Neuronal stem cell (in vitro differentiated cells): Measurements from ENCODE around the gene TMEM154.

ENCODE experiments used
- DNase-seq: peaks from one replicate; pipeline ENCODE4 v3.0.0-alpha.2; 2013; ENCODE audit warnings: low spot score
- H2AFZ ChIP-seq: one replicate; pipeline ENCODE4 v1.6.1; 2013; ENCODE audit warnings: mild to moderate bottlenecking, low read length, inconsistent platforms
- H2AK5ac ChIP-seq: 2 replicates; pipeline ENCODE4 v1.6.1; 2013; ENCODE audit warnings: low read depth, mild to moderate bottlenecking, inconsistent platforms, low read length, moderate library complexity, mixed read lengths
- H2BK120ac ChIP-seq: 2 replicates; pipeline ENCODE4 v1.6.1; 2013; ENCODE audit warnings: low read depth, mild to moderate bottlenecking, inconsistent platforms, low read length, moderate library complexity, mixed read lengths
- H2BK12ac ChIP-seq: one replicate; pipeline ENCODE4 v1.6.1; 2013; ENCODE audit warnings: low read length, inconsistent platforms
- H2BK15ac ChIP-seq: 2 replicates; pipeline ENCODE4 v1.6.1; 2013; ENCODE audit warnings: mild to moderate bottlenecking, low read length, inconsistent platforms, mixed read lengths
- H2BK5ac ChIP-seq: one replicate; pipeline ENCODE4 v1.6.1; 2013; ENCODE audit warnings: inconsistent platforms, mild to moderate bottlenecking, low read length, moderate library complexity
- H3K14ac ChIP-seq: one replicate; pipeline ENCODE4 v1.6.1; 2013; ENCODE audit warnings: low read length, inconsistent platforms
- H3K18ac ChIP-seq: 2 replicates; pipeline ENCODE4 v1.6.1; 2013; ENCODE audit warnings: low read length, inconsistent platforms
- H3K23ac ChIP-seq: 2 replicates; pipeline ENCODE4 v1.6.1; 2013; ENCODE audit warnings: low read depth, mild to moderate bottlenecking, mixed read lengths, low read length, inconsistent platforms; ENCODE audit not compliant: poor library complexity
- H3K27ac ChIP-seq: replicated peaks from 3 replicates; pipeline ENCODE4 v1.5.1; 2013; ENCODE audit warnings: low read length, inconsistent platforms
- H3K27me3 ChIP-seq, 3 experiments: 2 replicates each; pipeline ENCODE4 v1.6.1; 2013; ENCODE audit warnings: low read length in 3 of 3, mild to moderate bottlenecking in 2 of 3, inconsistent platforms in 1 of 3, low read depth in 1 of 3, mixed read lengths in 1 of 3, moderate library complexity in 1 of 3; ENCODE audit not compliant: control insufficient read depth in 3 of 3, insufficient read depth in 3 of 3
- H3K36me3 ChIP-seq, 2 donors: replicated peaks in 1 of 2; 2 replicates each; pipeline ENCODE4 v1.6.1; 2013; ENCODE audit warnings: low read length in 2 of 2; ENCODE audit not compliant: control insufficient read depth in 2 of 2, insufficient read depth in 2 of 2
- H3K4ac ChIP-seq: 2 replicates; pipeline ENCODE4 v1.6.1; 2013; ENCODE audit warnings: inconsistent platforms, mild to moderate bottlenecking, low read length, moderate library complexity
- H3K4me1 ChIP-seq, 2 donors: 1 replicate in 1 of 2; 2 replicates in 1 of 2; pipeline ENCODE4 v1.6.1; 2013; ENCODE audit warnings: low read length in 2 of 2, low read depth in 1 of 2; ENCODE audit not compliant: control insufficient read depth in 2 of 2, insufficient read depth in 1 of 2
- H3K4me2 ChIP-seq: one replicate; pipeline ENCODE4 v1.6.1; 2013; ENCODE audit warnings: mild to moderate bottlenecking, low read length, inconsistent platforms; ENCODE audit not compliant: insufficient read depth, poor library complexity, severe bottlenecking
- H3K4me3 ChIP-seq, 2 donors: 2 replicates each; pipeline ENCODE4 v1.5.1; 2013; ENCODE audit warnings: low read length in 2 of 2, mild to moderate bottlenecking in 2 of 2, inconsistent platforms in 1 of 2, moderate library complexity in 1 of 2
- H3K79me1 ChIP-seq: one replicate; pipeline ENCODE4 v1.6.1; 2013; ENCODE audit warnings: low read depth, mild to moderate bottlenecking, inconsistent platforms, low read length, moderate library complexity
- H3K9ac ChIP-seq: one replicate; pipeline ENCODE4 v1.6.1; 2013; ENCODE audit warnings: mild to moderate bottlenecking, low read depth, low read length, inconsistent platforms; ENCODE audit not compliant: poor library complexity
- H3K9me3 ChIP-seq, 2 donors: replicated peaks in 1 of 2; 2 replicates each; pipeline versions ENCODE3 to v1.6.1; 2013; ENCODE audit warnings: low read length in 2 of 2, mild to moderate bottlenecking in 2 of 2, inconsistent platforms in 1 of 2, low read depth in 1 of 2, mixed read lengths in 1 of 2, moderate library complexity in 1 of 2; ENCODE audit not compliant: control insufficient read depth in 2 of 2, insufficient read depth in 1 of 2
- H4K8ac ChIP-seq: one replicate; pipeline ENCODE4 v1.6.1; 2013; ENCODE audit warnings: low read depth, mild to moderate bottlenecking, inconsistent platforms, low read length, moderate library complexity
- H4K91ac ChIP-seq: one replicate; pipeline ENCODE4 v1.6.1; 2013; ENCODE audit warnings: low read length, low read depth, mild to moderate bottlenecking, inconsistent platforms; ENCODE audit not compliant: poor library complexity
- WGBS, 2 donors: extraction: QIAGEN DNeasy Blood & Tissue Kit; methylation state at CpG; one replicate each; pipeline ENCODE4 v1.1.7; 2013; ENCODE audit warnings: missing lambda C conversion rate in 2 of 2, mixed read lengths in 1 of 2; ENCODE audit not compliant: insufficient read length in 2 of 2, insufficient replicate concordance in 1 of 2; ENCODE audit errors: extremely low coverage in 2 of 2; 5-methylcytosine and 5-hydroxymethylcytosine counted together

The TMEM154 gene

DNA sequence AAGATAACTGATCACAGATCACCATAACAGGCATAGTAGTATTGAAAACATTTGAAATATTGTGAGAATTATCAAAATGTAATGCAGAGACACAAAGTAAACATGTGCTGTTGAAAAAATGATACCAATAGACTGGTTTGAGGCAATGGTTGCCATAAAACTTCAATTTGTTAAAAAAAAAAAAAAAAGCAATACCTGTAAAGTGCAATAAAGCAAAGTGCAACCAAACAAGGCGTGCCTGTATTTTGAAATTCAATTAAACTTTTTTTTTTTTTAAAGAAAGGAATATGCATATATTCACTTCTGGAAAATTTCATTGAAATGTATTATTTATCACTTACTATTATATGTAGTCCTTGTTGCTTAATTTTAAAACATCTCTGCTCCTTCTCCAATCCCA, 27.7 kb downstream of the TMEM154 start:
- H3K9ac ChIP-seq, result no peak overlapping the region
- H3K14ac ChIP-seq, result no peak overlapping the region
- no peak overlapping the region for H2BK5ac ChIP-seq
- DNase-seq, result no peak
- no peaks in the 10 kb centered on the region for H3K79me1 ChIP-seq
- H2AK5ac ChIP-seq, result no peak overlapping the region
- no peak overlapping the region for H3K23ac ChIP-seq
- WGBS, 2 donors, result no CpG with 5 or more reads among the region's 1 CpG
- no peaks in the 10 kb centered on the region for H3K27me3 ChIP-seq
- no peaks in the 10 kb centered on the region for H3K4me1 ChIP-seq
- no peak overlapping the region for H3K27ac ChIP-seq
- no peak overlapping the region for H3K4ac ChIP-seq
- H3K36me3 ChIP-seq, result no peaks in the 10 kb centered on the region
- no peak overlapping the region for H4K8ac ChIP-seq
- H2BK12ac ChIP-seq, result no peak overlapping the region
- no peak overlapping the region for H4K91ac ChIP-seq
- H2BK120ac ChIP-seq, result no peak overlapping the region
- no peak overlapping the region for H2AFZ ChIP-seq
- H3K18ac ChIP-seq, result no peak overlapping the region
- no peak overlapping the region for H3K4me3 ChIP-seq
- H2BK15ac ChIP-seq, result no peak overlapping the region
- H3K9me3 ChIP-seq, result peaks cover under 1 to 6% of the 10 kb centered on the region in 2 donors
- H3K4me2 ChIP-seq, result no peak overlapping the region

DNA sequence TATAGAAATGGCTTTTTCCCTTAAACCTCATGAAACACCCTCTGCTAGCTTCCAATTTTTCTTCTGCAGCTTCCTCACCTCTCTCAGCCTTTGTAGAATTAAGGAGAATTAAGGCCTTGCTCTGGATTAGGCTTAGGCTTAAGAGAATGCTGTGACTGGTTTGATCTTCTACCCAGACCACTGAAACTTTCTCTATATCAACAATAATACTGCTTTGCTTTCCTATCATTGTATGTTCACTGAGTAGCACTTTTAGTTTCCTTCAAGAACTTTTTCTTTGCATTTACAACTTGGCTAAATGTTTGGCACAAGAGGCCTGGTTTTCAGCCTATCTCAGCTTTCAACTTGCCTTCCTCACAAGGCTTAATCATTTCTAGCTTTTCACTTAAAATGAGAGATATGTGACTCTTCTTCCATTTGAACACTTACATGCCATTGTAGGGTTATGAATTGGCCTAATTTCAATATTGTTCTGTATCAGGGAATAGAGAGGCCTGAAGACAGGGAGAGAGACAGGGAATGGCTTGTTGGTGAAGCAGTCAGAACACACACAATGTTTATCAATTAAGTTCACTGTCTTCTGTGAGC, 28.2 kb downstream of the TMEM154 start:
- no peak overlapping the region for H2BK12ac ChIP-seq
- no peak overlapping the region for H2BK120ac ChIP-seq
- no peaks in the 10 kb centered on the region for H3K79me1 ChIP-seq
- no peak overlapping the region for H2AFZ ChIP-seq
- H3K14ac ChIP-seq, result no peak overlapping the region
- no peak overlapping the region for H3K4me3 ChIP-seq
- no peak overlapping the region for H4K91ac ChIP-seq
- no peak overlapping the region for H3K27ac ChIP-seq
- H4K8ac ChIP-seq, result no peak overlapping the region
- H3K23ac ChIP-seq, result no peak overlapping the region
- peaks cover 0 to 6% of the 10 kb centered on the region in 2 donors for H3K9me3 ChIP-seq
- no peak overlapping the region for H3K18ac ChIP-seq
- no peak overlapping the region for H3K4ac ChIP-seq
- H2BK5ac ChIP-seq, result no peak overlapping the region
- no peak for DNase-seq
- H2BK15ac ChIP-seq, result no peak overlapping the region
- H3K9ac ChIP-seq, result no peak overlapping the region
- no peak overlapping the region for H2AK5ac ChIP-seq
- H3K27me3 ChIP-seq, result no peaks in the 10 kb centered on the region
- H3K36me3 ChIP-seq, result no peaks in the 10 kb centered on the region
- H3K4me1 ChIP-seq, result peaks cover 2 to 3% of the 10 kb centered on the region in 2 donors
- no peak overlapping the region for H3K4me2 ChIP-seq

- no peak overlapping the region for H3K27ac ChIP-seq
- no peak overlapping the region for H4K8ac ChIP-seq
- no peaks in the 10 kb centered on the region for H3K79me1 ChIP-seq
- H2AFZ ChIP-seq, result peak overlapping the region; percentile 74
- no peak overlapping the region for H3K4me2 ChIP-seq
- no peak overlapping the region for H2BK120ac ChIP-seq
- DNase-seq, result no peak
- no peak overlapping the region for H2BK5ac ChIP-seq
- H3K9ac ChIP-seq, result no peak overlapping the region
- H3K27me3 ChIP-seq, result no peaks in the 10 kb centered on the region
- no peak overlapping the region for H2BK15ac ChIP-seq
- H4K91ac ChIP-seq, result no peak overlapping the region
- H3K4ac ChIP-seq, result no peak overlapping the region
- no peak overlapping the region for H3K4me3 ChIP-seq
- no peaks in the 10 kb centered on the region for H3K9me3 ChIP-seq
- no peak overlapping the region for H3K14ac ChIP-seq
- peaks cover 8 to 11% of the 10 kb centered on the region in 2 donors for H3K4me1 ChIP-seq
- H2BK12ac ChIP-seq, result no peak overlapping the region
- H2AK5ac ChIP-seq, result no peak overlapping the region
- no peaks in the 10 kb centered on the region for H3K36me3 ChIP-seq
- no CpG with 5 or more reads among the region's 3 CpGs for WGBS, 2 donors
- no peak overlapping the region for H3K23ac ChIP-seq
- H3K18ac ChIP-seq, result no peak overlapping the region
Observed at GRCh38 chr4:152646221-152646620, 33.6 kb downstream of the TMEM154 start.

GRCh38 chr4:152644130-152644529, 35.7 kb downstream of the TMEM154 start:
- Histone ChIP-seq H3K79me1 (no peaks in the 10 kb centered on the region), H2BK12ac (no peak overlapping the region), H3K9ac (no peak overlapping the region), H4K91ac (no peak overlapping the region), H3K9me3 (no peaks in the 10 kb centered on the region), H3K27ac (no peak overlapping the region), H3K18ac (no peak overlapping the region), H3K4me1 (peaks cover 8 to 11% of the 10 kb centered on the region in 2 donors), H3K14ac (no peak overlapping the region), H3K27me3 (no peaks in the 10 kb centered on the region), H2BK5ac (no peak overlapping the region), H2BK120ac (no peak overlapping the region), H3K36me3 (no peaks in the 10 kb centered on the region), H2AFZ (no peak overlapping the region), H3K4me3 (no peak overlapping the region), H3K4ac (no peak overlapping the region), H4K8ac (no peak overlapping the region), H2BK15ac (no peak overlapping the region), H2AK5ac (no peak overlapping the region), H3K4me2 (no peak overlapping the region), H3K23ac (no peak overlapping the region)
- DNase-seq, result no peak
- no CpG with 5 or more reads among the region's 4 CpGs for WGBS, 2 donors
